ENCODE data around the gene CNTNAP1.
A peak's percentile ranks its signal among the peaks of the same experiment; 100 is the strongest.
"Not testable (repeated sequence)": the region's sequence is repeated elsewhere in the genome, so short reads cannot be mapped to it uniquely, and the experiment has no call there.

Gene CNTNAP1

GRCh38 chr17:42681976-42682721, at the start of gene CNTNAP1:
CNTNAP1 (plus strand) TSS chr17:42682531; CDS start chr17:42682830, 299 bp downstream.
- DNase-seq: no peak

GRCh38 chr17:42632949-42633444, 49.3 kb upstream of the CNTNAP1 start:
- DNase-seq: no peak

GRCh38 chr17:42639525-42640113, 42.7 kb upstream of the CNTNAP1 start:
- DNase-seq: no peak

DNA sequence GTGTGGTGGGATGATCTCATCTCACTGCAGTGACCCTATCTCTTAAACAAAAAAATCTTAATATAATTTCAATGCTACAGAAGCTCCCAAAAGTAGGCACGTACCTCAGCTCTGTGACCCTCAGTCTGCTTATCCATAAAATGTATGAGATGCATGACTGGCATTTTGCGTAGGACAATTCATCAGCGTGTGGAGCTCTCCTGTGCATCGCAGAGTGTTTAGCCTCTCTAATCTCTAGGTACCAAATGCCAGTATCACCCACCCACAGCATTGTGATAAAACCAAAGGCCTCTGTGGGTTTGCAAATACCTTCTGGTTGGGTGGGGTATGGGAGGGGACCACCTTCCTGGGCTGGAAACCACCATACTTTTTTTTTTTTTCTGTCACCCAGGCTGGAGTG, 42.2 kb upstream of the CNTNAP1 start:
- DNase-seq: no peak

DNA sequence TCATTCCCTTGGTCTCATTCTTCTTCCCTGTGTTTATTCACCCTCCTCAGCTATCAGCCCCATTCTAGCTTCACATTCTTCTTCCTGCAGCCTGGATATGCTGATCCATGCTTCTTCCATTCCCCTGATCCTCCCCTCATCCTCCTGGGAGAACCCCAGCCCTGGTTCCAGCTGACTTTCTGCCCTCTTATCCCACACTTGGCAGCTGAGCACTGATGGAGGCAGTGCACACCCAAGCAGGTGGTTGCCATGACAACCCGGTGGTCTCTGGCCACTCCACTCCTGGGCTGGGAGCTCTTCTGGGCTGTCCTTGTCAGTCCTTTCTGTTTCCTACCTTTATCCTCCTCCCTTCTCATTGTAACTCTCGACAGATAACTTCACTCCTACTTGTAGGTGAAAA, 40.0 kb upstream of the CNTNAP1 start:
- DNase-seq: no peak

- no peak for DNase-seq
Observed at GRCh38 chr17:42647778-42648177, 34.6 kb upstream of the CNTNAP1 start.

GRCh38 chr17:42651392-42651791, 30.9 kb upstream of the CNTNAP1 start:
- DNase-seq: no peak

GRCh38 chr17:42653179-42654124, 28.9 kb upstream of the CNTNAP1 start:
- no peak for DNase-seq

- no peak for DNase-seq
Observed at GRCh38 chr17:42655528-42655927, 26.8 kb upstream of the CNTNAP1 start.

GRCh38 chr17:42657824-42658588, 24.3 kb upstream of the CNTNAP1 start:
- no peak for DNase-seq

GRCh38 chr17:42659079-42659931, 23.0 kb upstream of the CNTNAP1 start, which contains the start of gene TUBG2:
TUBG2 (plus strand) TSS chr17:42659284; CDS start chr17:42659504, 220 bp downstream.
- DNase-seq: peak; percentile 91

- not testable (repeated sequence) for DNase-seq
Observed at GRCh38 chr17:42659932-42660274, 22.4 kb upstream of the CNTNAP1 start.

DNA sequence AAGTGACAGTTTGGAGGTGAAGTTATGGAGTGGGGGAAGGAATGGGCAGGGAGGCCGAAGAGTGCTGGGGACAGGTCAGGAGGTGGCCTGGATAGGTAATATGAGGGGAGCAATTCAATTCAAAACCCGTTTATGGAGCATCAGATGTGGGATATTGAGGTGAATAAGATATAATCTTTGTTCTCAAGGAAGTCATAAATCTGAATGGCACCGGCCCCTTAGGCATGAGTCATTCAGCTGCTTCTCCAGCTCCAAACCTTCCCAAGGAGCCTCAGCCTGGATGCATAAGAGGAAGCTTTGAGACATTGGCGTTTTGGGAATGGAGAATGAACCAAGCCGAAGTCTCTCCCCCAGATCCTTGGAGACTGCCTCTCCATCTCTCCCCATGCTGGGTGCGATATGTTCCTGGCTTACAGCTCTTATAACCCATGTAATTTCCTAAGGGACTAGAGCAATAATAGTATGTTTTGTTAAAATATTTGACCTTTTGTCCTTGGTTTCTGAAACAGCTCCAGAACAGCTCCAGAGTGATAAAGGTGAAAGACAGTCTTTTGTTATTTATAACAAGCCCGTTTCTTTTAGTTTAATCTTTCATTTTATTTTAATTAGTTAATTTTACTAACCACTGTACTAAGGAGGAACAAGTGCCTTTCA, 21.5 kb upstream of the CNTNAP1 start:
- DNase-seq: no peak

DNA sequence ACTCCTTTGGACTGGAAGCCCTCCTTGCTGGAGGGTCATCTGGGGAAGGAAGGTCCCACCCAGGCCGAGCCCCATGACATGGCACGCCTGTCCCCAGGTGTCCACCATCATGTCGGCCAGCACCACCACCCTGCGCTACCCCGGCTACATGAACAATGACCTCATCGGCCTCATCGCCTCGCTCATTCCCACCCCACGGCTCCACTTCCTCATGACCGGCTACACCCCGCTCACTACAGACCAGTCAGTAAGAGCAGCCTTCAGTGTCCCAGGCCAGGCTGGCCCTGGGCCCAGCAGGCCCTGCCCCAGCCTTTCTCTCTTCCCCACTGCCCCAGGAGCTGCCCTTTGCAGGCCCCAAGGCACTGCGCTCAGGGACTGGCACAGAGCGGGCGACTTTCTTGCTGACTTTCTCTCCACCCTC, 16.7 kb upstream of the CNTNAP1 start:
- DNase-seq: no peak

GRCh38 chr17:42666126-42666525, 16.2 kb upstream of the CNTNAP1 start:
- DNase-seq: not testable (repeated sequence)

DNA sequence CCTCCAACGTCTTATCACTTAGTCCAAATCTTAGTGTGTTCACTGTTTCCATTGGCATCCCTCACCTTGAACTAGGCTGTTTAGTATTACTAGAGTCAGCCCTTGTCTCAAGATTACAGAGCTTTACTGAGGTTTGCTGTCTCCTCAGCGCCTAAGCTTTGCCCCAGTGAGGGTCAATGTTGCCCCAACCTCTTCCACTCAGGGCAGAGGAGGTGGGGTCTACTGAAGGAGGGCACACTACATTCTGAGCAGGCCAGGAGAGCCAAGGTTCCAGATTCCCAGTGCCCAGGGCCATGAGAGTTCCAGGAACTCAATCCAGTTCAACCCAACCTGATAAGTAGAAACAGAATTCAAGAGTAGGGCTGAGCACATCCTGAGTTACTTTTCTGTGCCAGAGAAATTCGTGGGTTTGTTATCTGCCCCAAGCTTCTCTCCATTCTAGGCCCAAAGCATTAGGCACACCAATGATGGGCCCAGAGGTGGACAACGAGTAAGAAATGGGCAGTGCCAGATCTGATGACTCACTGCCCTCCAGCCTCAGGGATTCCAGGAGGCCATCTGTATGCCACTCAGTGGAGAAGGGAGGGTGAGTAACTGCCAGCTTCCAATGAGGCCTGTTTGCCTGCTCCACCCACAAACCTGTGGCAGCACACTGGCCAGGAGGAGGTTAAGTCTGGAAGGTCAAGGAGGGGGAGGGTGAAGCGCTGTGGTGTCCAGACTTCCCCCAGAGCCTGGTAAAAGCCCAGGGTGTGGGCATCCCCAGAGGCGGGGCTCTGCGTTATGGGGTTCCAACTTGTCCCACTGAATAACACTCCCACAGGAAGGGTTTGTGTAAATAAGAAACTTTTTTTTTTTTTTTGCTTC, 15.0 kb upstream of the CNTNAP1 start:
- no peak for DNase-seq

DNA sequence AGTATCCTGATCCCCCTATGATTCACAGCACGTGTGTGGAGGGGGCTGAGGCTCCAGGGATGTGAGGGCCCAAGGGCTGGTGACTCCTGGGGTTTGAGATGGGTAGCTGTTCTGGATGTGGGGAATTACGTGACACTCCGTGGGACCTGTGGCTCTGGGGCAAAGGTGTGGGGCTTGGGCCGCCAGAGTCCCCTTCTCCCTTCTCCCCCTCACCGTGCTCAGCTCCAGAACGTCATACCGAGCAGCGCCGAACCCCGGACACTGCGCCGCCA, 12.7 kb upstream of the CNTNAP1 start:
- DNase-seq: no peak

DNA sequence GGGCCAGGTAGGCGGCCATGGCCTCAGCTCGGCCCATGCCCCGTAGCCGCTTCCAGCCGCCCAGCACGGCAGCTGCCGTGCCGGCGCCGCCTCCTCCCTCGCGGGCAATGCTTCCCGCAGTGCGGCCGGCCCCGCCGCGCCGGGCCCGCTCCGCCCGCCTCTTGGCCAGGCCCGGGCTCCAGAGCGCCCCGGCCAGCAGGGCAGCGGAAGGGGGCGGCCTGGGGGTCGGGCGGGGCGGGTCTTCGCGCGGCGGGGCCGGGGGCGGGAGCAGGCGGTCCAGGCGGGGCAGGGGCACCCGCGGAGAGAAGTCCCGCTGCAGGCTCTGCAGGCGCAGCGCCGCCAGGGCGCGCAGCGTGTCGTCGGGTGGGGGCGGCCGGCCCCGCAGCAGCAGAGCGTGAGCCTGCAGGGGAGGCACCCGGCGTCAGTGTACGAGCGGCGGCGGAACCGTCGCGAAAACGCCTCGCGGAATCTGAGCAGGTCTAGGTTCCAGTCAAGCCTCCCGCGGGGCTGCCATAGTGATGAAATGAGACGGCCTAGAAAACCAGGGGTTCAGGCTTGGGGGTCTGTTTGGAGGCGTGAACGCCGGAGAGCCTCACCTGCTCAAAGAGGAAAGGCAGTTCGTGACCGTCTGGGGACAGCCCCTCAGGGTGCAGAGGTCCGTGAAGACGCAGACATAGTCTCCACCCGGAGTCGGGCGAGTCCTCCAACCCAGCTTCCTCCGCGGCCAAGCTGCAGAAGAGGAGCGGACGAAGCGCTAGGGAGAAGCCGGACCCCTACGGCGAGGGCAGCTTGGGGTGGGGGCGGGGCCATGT, 12.1 kb upstream of the CNTNAP1 start:
- no peak for DNase-seq
